Heart right ventricle (tissue), 16 donors: ENCODE results near the gene PABPN1. TPM values are rescaled to one million over a fixed set of nuclear protein-coding genes. Genes with fewer than 3 reads are reported as not detected.

Experiments
- ATAC-seq, 8 donors: fragments of 200-7000 bp; cut with Tn5 transposase; one replicate each; pipeline ENCODE4 v1.9.1; 2020; ENCODE audit warnings: mild to moderate bottlenecking in 8 of 8, moderate library complexity in 8 of 8, moderate number of reproducible peaks in 1 of 8
- DNase-seq, 2 donors: peaks; one replicate each; pipeline ENCODE4 v3.0.0-alpha.2; 2020
- H3K27ac ChIP-seq, 10 donors: fragments of 200-600 bp; sonication (generic) in 2 of 10; one replicate each; pipeline versions ENCODE4 v1.5.0 to v1.8.0; 2020 to 2022; ENCODE audit warnings: mild to moderate bottlenecking in 3 of 10
- H3K27me3 ChIP-seq, 7 donors: fragments of 200-600 bp; one replicate each; pipeline ENCODE4 v1.8.0; 2021 to 2022; ENCODE audit warnings: mild to moderate bottlenecking in 2 of 7
- H3K36me3 ChIP-seq, 9 donors: fragments of 200-600 bp; sonication (generic) in 1 of 9; one replicate each; pipeline versions ENCODE4 v1.5.0 to v1.8.0; 2020 to 2022; ENCODE audit warnings: mild to moderate bottlenecking in 2 of 9
- H3K4me1 ChIP-seq, 9 donors: fragments of 200-600 bp; sonication (generic) in 1 of 9; one replicate each; pipeline versions ENCODE4 v1.5.0 to v1.8.0; 2020 to 2022; ENCODE audit warnings: mild to moderate bottlenecking in 4 of 9
- H3K4me3 ChIP-seq, 10 donors: fragments of 200-600 bp; sonication (generic) in 2 of 10; one replicate each; pipeline versions ENCODE4 v1.5.0 to v1.8.0; 2020 to 2022; ENCODE audit warnings: mild to moderate bottlenecking in 7 of 10, moderate library complexity in 2 of 10
- H3K9me3 ChIP-seq, 11 donors: fragments of 200-600 bp in 10 of 11; sonication (generic) in 2 of 11; one replicate each; pipeline versions ENCODE4 v1.5.0 to v1.8.0; 2013 to 2022; ENCODE audit warnings: mild to moderate bottlenecking in 2 of 11, control low read depth in 1 of 11, moderate library complexity in 1 of 11
- CTCF ChIP-seq, 9 donors: fragments of 200-600 bp; sonication (generic) in 2 of 9; IDR thresholded peaks; one replicate each; pipeline versions ENCODE4 v1.5.0 to v1.8.0; 2021 to 2022; ENCODE audit warnings: antibody characterized with exemption in 9 of 9, mild to moderate bottlenecking in 5 of 9, moderate library complexity in 1 of 9
- WGBS, 2 donors: extraction: QIAGEN DNeasy Blood & Tissue Kit; methylation state at CpG; one replicate each; pipeline ENCODE4 v1.1.7; 2013; ENCODE audit warnings: inconsistent platforms in 1 of 2; 5-methylcytosine and 5-hydroxymethylcytosine counted together
- intact Hi-C, 10 donors: fragments of 100-400 bp; cut with DNase I; formaldehyde crosslinking; loops; one replicate each; pipeline versions ENCODE4 v1.11.1 to v1.14.2; 2022
- polyA plus RNA-seq, 2 donors: library from polyadenylated mRNA; stranded (reverse); fragments of 200-250 nt; gene quantifications; one replicate each; pipeline ENCODE4 v1.2.3, GENCODE V29; 2013
- total RNA-seq, 10 donors: library from RNA; stranded (reverse); fragmentation: NEBNext Ultra II Directional in 3 of 10; extraction: Animal tissue kit (Norgen Biotek cat#: 25700) in 3 of 10; gene quantifications; one replicate each; pipeline versions ENCODE4 v1.2.1 to v1.2.4, GENCODE V29; 2021 to 2023
- donor health status: Arrhythmogenic right ventricular cardiomyopathy.
- donor health status: ischemic (EF 13 %, LVEDD 7.1; RV severe dilation, severe dysfunction).
- donor health status: healthy with polysubstance abuse.
- donor health status: DM: no; HTN: yes; CAD: no.
- donor health status: DM: no; HTN: no; CAD: no.
- donor health status: ischemic (EF 25% LVEDD 6.9; RV normal size, moderate dysfunction).
- donor health status: ischemic (EF 25% LVEDD 5.7; RV mildly dilated, moderate dysfunction).
- donor health status: healthy.
- donor health status: DM: yes; HTN: yes; CAD: no.
- donor health status: Ischemic cardiomyopathy.
- donor health status: ischemic (EF 35%, LVEDD 5.7; RV mildly dilated, moderate dysfunction).
- donor health status: nonischemic (EF 11% LVEDD 7.7; RV severe dilation, severe dysfunction).
- donor health status: DM: yes; HTN: yes; CAD: no.
- donor health status: PGD.
- donor health status: ischemic (EF 29% LVEDD 5.4; RV normal size, mild dysfunction).
- donor health status: nonischemic (EF 23%, LVEDD 6.1; RV moderate dilation, normal function).

PABPN1 gene
- total and polyA plus RNA-seq, 12 donors = 57.0 to 196 (median 68.6) TPM

GRCh38 chr14:23302290-23303225, 18.7 kb upstream of the PABPN1 start, which contains the start of gene PPP1R3E:
TSS of gene PPP1R3E (minus strand) at chr14:23302859. CDS start at chr14:23302576, 283 bp downstream.
- intact Hi-C loops = loop anchor here in 2 of 10 donors (10.0 kb wide), 2 partner anchors 178 to 842 kb away; partner anchors contain the start of genes EMC9 (in 1 of the 2), PSME2 (in 1 of the 2) and RNF31 (in 1 of the 2)
- ATAC-seq (peak; percentile 3 to 58 (median 32)), DNase-seq (peak; percentile 62 to 70)
- H3K27me3 ChIP-seq = no peaks in the 10 kb centered on the region
- H3K36me3 ChIP-seq = peaks cover 0 to 20% (median 0%) of the 10 kb centered on the region in 9 donors
- TF ChIP-seq CTCF (IDR thresholded peaks at IDR 0.05) = no peak
- peak within 1 kb of the TSS; percentile 66 to 94 (median 81) for H3K4me3 ChIP-seq
- 3% methylated on average over 78 to 81 of the region's 81 CpGs for WGBS, 2 donors
- H3K27ac ChIP-seq = peak within 1 kb of the TSS; percentile 81 to 100 (median 98)
- H3K9me3 ChIP-seq = no peaks in the 10 kb centered on the region
- peaks cover 11 to 59% (median 46%) of the 10 kb centered on the region in 9 donors for H3K4me1 ChIP-seq

GRCh38 chr14:23306412-23307145, 14.7 kb upstream of the PABPN1 start, which contains the start of gene BCL2L2:
TSS of gene BCL2L2 (plus strand) at chr14:23306833. CDS start at chr14:23307768, 935 bp downstream.
- TF ChIP-seq CTCF (IDR thresholded peaks at IDR 0.05) = no peak
- peaks cover 13 to 41% (median 37%) of the 10 kb centered on the region in 9 donors for H3K4me1 ChIP-seq
- H3K9me3 ChIP-seq = no peaks in the 10 kb centered on the region
- ATAC-seq (peak; percentile 59 to 84 (median 78)), DNase-seq (peak; percentile 92 to 94)
- intact Hi-C loops = loop anchor here in 3 of 10 donors (2.0 to 10.0 kb wide), 4 partner anchors 14 to 838 kb away; partner anchors contain the start of genes PABPN1 (in 2 of the 3), EMC9 (in 1 of the 3), NGDN (in 1 of the 3) and PSME2 (in 1 of the 3)
- WGBS, 2 donors = 0 to 1% methylated on average over 24 of the region's 24 CpGs
- peak within 1 kb of the TSS; percentile 48 to 93 (median 91) for H3K27ac ChIP-seq
- H3K36me3 ChIP-seq = peaks cover 0 to 41% (median 8%) of the 10 kb centered on the region in 9 donors
- peak within 1 kb of the TSS; percentile 39 to 85 (median 72) for H3K4me3 ChIP-seq
- no peaks in the 10 kb centered on the region for H3K27me3 ChIP-seq

GRCh38 chr14:23307146-23307530, 14.1 kb upstream of the PABPN1 start:
- Histone ChIP-seq H3K27me3 (no peaks in the 10 kb centered on the region), H3K36me3 (peaks cover 0 to 47% (median 8%) of the 10 kb centered on the region in 9 donors), H3K4me3 (peak overlapping the region; percentile 39 to 85 (median 72)), H3K27ac (peak overlapping the region in 9 of 10 donors; percentile 83 to 93 (median 91)), H3K4me1 (peaks cover 13 to 41% (median 37%) of the 10 kb centered on the region in 9 donors), H3K9me3 (no peaks in the 10 kb centered on the region)
- DNase-seq = no peak
- intact Hi-C loops = loop anchor here in 3 of 10 donors (2.0 to 10.0 kb wide), 4 partner anchors 14 to 838 kb away; partner anchors contain the start of genes PABPN1 (in 2 of the 3), EMC9 (in 1 of the 3), NGDN (in 1 of the 3) and PSME2 (in 1 of the 3)
- 10 to 21% methylated on average over 5 of the region's 5 CpGs for WGBS, 2 donors
- no peak for TF ChIP-seq CTCF (IDR thresholded peaks at IDR 0.05)
- no peak for ATAC-seq
